CD14-positive monocyte (primary cell): ENCODE results near the gene ALDH9A1. TPM values are rescaled to one million over a fixed set of nuclear protein-coding genes. Genes with fewer than 3 reads are reported as not detected.
A peak's percentile ranks its signal among the peaks of the same experiment; 100 is the strongest.

ENCODE experiments used
- DNase-seq, 3 donors: peaks; one replicate each; pipeline ENCODE4 v3.0.0-alpha.2; 2011 to 2022
- H2AFZ ChIP-seq: 2 replicates; pipeline ENCODE4 v1.6.0; 2012; ENCODE audit warnings: mild to moderate bottlenecking, low read depth, low read length, inconsistent platforms; ENCODE audit not compliant: insufficient read depth, poor library complexity, severe bottlenecking
- H3K27ac ChIP-seq, 2 donors: 1 replicate in 1 of 2; 2 replicates in 1 of 2; pipeline ENCODE4 v1.5.1; 2012 to 2013; ENCODE audit warnings: low read length in 2 of 2, control low read depth in 1 of 2, inconsistent platforms in 1 of 2, low read depth in 1 of 2, mild to moderate bottlenecking in 1 of 2
- H3K27me3 ChIP-seq, 2 donors: one replicate each; pipeline versions ENCODE4 v1.6.0 to v1.6.1; 2011 to 2013; ENCODE audit warnings: low read length in 2 of 2; ENCODE audit not compliant: control insufficient read depth in 2 of 2, insufficient read depth in 2 of 2
- H3K36me3 ChIP-seq, 2 donors: replicated peaks in 1 of 2; 1 replicate in 1 of 2; 2 replicates in 1 of 2; pipeline versions ENCODE4 v1.5.1 to v1.6.1; 2012 to 2013; ENCODE audit warnings: low read length in 2 of 2, control low read depth in 1 of 2, inconsistent platforms in 1 of 2, mild to moderate bottlenecking in 1 of 2; ENCODE audit not compliant: insufficient read depth in 2 of 2, control insufficient read depth in 1 of 2
- H3K4me1 ChIP-seq, 2 donors: 1 replicate in 1 of 2; 2 replicates in 1 of 2; pipeline versions ENCODE4 v1.5.1 to v1.6.1; 2012 to 2013; ENCODE audit warnings: low read length in 2 of 2, control low read depth in 1 of 2, inconsistent platforms in 1 of 2, mild to moderate bottlenecking in 1 of 2, moderate library complexity in 1 of 2; ENCODE audit not compliant: insufficient read depth in 2 of 2, control insufficient read depth in 1 of 2
- H3K4me2 ChIP-seq: replicated peaks from 2 replicates; pipeline ENCODE3; 2012; ENCODE audit warnings: low read length, moderate library complexity, mild to moderate bottlenecking; ENCODE audit not compliant: poor library complexity, severe bottlenecking; ENCODE audit errors: extremely low read depth
- H3K4me3 ChIP-seq, 3 experiments: fragments of 200-600 bp in 1 of 3; sonication (generic) in 1 of 3; replicated peaks in 1 of 3; 1 replicate in 2 of 3; 2 replicates in 1 of 3; pipeline ENCODE4 v1.5.1; 2011 to 2013; ENCODE audit warnings: low read length in 3 of 3, mild to moderate bottlenecking in 3 of 3, control low read depth in 2 of 3, low read depth in 2 of 3, inconsistent platforms in 1 of 3, moderate library complexity in 1 of 3
- H3K79me2 ChIP-seq: 2 replicates; pipeline ENCODE4 v1.6.0; 2012; ENCODE audit warnings: mild to moderate bottlenecking, control low read depth, inconsistent platforms, low read length, moderate library complexity; ENCODE audit not compliant: insufficient read depth
- H3K9ac ChIP-seq: 2 replicates; pipeline ENCODE4 v1.6.0; 2017; ENCODE audit warnings: low read length, mild to moderate bottlenecking; ENCODE audit not compliant: insufficient read depth, poor library complexity, severe bottlenecking
- H3K9me3 ChIP-seq, 2 donors: replicated peaks in 1 of 2; 1 replicate in 1 of 2; 2 replicates in 1 of 2; pipeline versions ENCODE4 v1.5.1 to v1.6.1; 2012 to 2013; ENCODE audit warnings: low read length in 2 of 2, control low read depth in 1 of 2; ENCODE audit not compliant: control insufficient read depth in 1 of 2, insufficient read depth in 1 of 2
- H4K20me1 ChIP-seq: 2 replicates; pipeline ENCODE4 v1.6.0; 2012; ENCODE audit warnings: mild to moderate bottlenecking, low read length, control low read depth, moderate library complexity; ENCODE audit not compliant: insufficient read depth
- H3K27ac Mint-ChIP-seq, 7 donors: one replicate each; pipeline ENCODE4 v1.8.0; 2020; ENCODE audit warnings: mild to moderate bottlenecking in 7 of 7, mixed read lengths in 7 of 7, moderate library complexity in 6 of 7, inconsistent platforms in 2 of 7
- H3K27me3 Mint-ChIP-seq, 3 donors: one replicate each; pipeline ENCODE4 v1.8.0; 2021 to 2022; ENCODE audit warnings: low read depth in 3 of 3, mild to moderate bottlenecking in 3 of 3, mixed read lengths in 3 of 3, moderate library complexity in 3 of 3, inconsistent platforms in 1 of 3
- H3K36me3 Mint-ChIP-seq, 2 donors: one replicate each; pipeline ENCODE4 v1.8.0; 2020; ENCODE audit warnings: mixed read lengths in 2 of 2, inconsistent platforms in 1 of 2, mild to moderate bottlenecking in 1 of 2
- H3K4me1 Mint-ChIP-seq: one replicate; pipeline ENCODE4 v1.8.0; 2020; ENCODE audit warnings: mild to moderate bottlenecking, mixed read lengths
- H3K4me3 Mint-ChIP-seq, 2 donors: one replicate each; pipeline ENCODE4 v1.8.0; 2020; ENCODE audit warnings: mild to moderate bottlenecking in 2 of 2, mixed read lengths in 2 of 2, moderate library complexity in 1 of 2
- H3K9me3 Mint-ChIP-seq, 7 donors: one replicate each; pipeline ENCODE4 v1.8.0; 2020 to 2022; ENCODE audit warnings: mixed read lengths in 7 of 7, mild to moderate bottlenecking in 6 of 7, moderate library complexity in 6 of 7, inconsistent platforms in 2 of 7
- CTCF ChIP-seq: fragments of 200-600 bp; IDR thresholded peaks from one replicate; pipeline ENCODE4 v1.8.0; 2022; ENCODE audit warnings: antibody characterized with exemption, mild to moderate bottlenecking
- WGBS: methylation state at CpG from one replicate; pipeline ENCODE4 v1.1.5; 2013; ENCODE audit warnings: missing lambda C conversion rate; ENCODE audit not compliant: insufficient coverage; 5-methylcytosine and 5-hydroxymethylcytosine counted together
- intact Hi-C, 2 donors: fragments of 100-400 bp; cut with micrococcal nuclease; formaldehyde crosslinking; loops; one replicate each; pipeline versions ENCODE4 v1.15.0 to v1.15.1; 2023
- polyA plus RNA-seq, 3 donors: library from polyadenylated mRNA; depleted of rRNA in 1 of 3; unstranded in 2 of 3; stranded (reverse) in 1 of 3; fragments of 300-500 nt in 2 of 3; fragments of >200 nt in 1 of 3; fragmentation: Illumina TruSeq in 2 of 3; gene quantifications; 1 replicate in 2 of 3; 2 replicates in 1 of 3; pipeline ENCODE4 v1.2.3, GENCODE V29; 2012 to 2021

The ALDH9A1 gene
- polyA plus RNA-seq, 3 donors = 23.7 to 60.0 (median 57.7) TPM

- Histone ChIP-seq H3K4me3 (no peak overlapping the region), H3K36me3 (peaks cover 37 to 46% of the 10 kb centered on the region in 2 donors), H3K9me3 (no peaks in the 10 kb centered on the region), H3K4me1 (peaks cover 41 to 60% of the 10 kb centered on the region in 2 donors), H3K4me2 (no peak overlapping the region), H3K9ac (no peak overlapping the region), H3K79me2 (peaks cover 39% of the 10 kb centered on the region), H2AFZ (no peak overlapping the region), H3K27ac (no peak overlapping the region), H4K20me1 (no peaks in the 10 kb centered on the region), H3K27me3 (no peaks in the 10 kb centered on the region)
- Mint-ChIP-seq H3K27me3 (no peaks in the 10 kb centered on the region), H3K4me1 (peaks cover 63% of the 10 kb centered on the region), H3K9me3 (no peaks in the 10 kb centered on the region), H3K4me3 (no peak overlapping the region), H3K27ac (peak overlapping the region in 2 of 7 donors; percentile 33 to 54), H3K36me3 (peaks cover 52 to 55% of the 10 kb centered on the region in 2 donors)
- DNase-seq = no peak
- intact Hi-C loops = loop anchor here in 1 of 2 donors (5.0 kb wide), 1 partner anchor 36 kb away; the partner anchor contains the start of gene MGST3
- WGBS = 100% methylated on average over 1 of the region's 3 CpGs
- TF ChIP-seq CTCF = no peak
Measured at GRCh38 chr1:165668184-165668583, 30.2 kb downstream of the ALDH9A1 start.

GRCh38 chr1:165666152-165666825 lies 32.1 kb downstream of the ALDH9A1 start:
- H3K9ac ChIP-seq = no peak overlapping the region
- DNase-seq = peak; percentile 12 to 42 (median 16)
- H3K4me3 ChIP-seq = peak overlapping the region in 2 of 3 experiments; percentile 36 to 58
- Mint-ChIP-seq H3K4me3 (peak overlapping the region in 1 of 2 donors; percentile 70), H3K4me1 (peaks cover 47% of the 10 kb centered on the region), H3K27me3 (no peaks in the 10 kb centered on the region), H3K27ac (peak overlapping the region; percentile 6 to 89 (median 82)), H3K9me3 (no peaks in the 10 kb centered on the region), H3K36me3 (peaks cover 64 to 67% of the 10 kb centered on the region in 2 donors)
- no CpG with 5 or more reads among the region's 5 CpGs for WGBS
- no peak for TF ChIP-seq CTCF
- H3K4me2 ChIP-seq = peak overlapping the region; percentile 60
- peaks cover 56 to 64% of the 10 kb centered on the region in 2 donors for H3K36me3 ChIP-seq
- H3K79me2 ChIP-seq = peaks cover 30% of the 10 kb centered on the region
- H4K20me1 ChIP-seq = no peaks in the 10 kb centered on the region
- H3K27me3 ChIP-seq = no peaks in the 10 kb centered on the region
- peak overlapping the region; percentile 43 for H2AFZ ChIP-seq
- H3K4me1 ChIP-seq = peaks cover 37 to 46% of the 10 kb centered on the region in 2 donors
- intact Hi-C loops = loop anchor here in 1 of 2 donors (5.0 kb wide), 1 partner anchor 34 kb away; the partner anchor contains the start of gene MGST3
- peak overlapping the region in 1 of 2 donors; percentile 74 for H3K27ac ChIP-seq
- no peaks in the 10 kb centered on the region for H3K9me3 ChIP-seq
